ENCODE measurements around the gene LDLRAD4. TPM values are rescaled to one million over a fixed set of nuclear protein-coding genes. Genes with fewer than 3 reads are reported as not detected.

LDLRAD4 gene
- total RNA-seq, 1 donor = 0.43 TPM

GRCh38 chr18:13573750-13574149 is 355.2 kb downstream of the LDLRAD4 start:
- DNase-seq (ENCODE audit: low read depth) = no peak
- TF ChIP-seq CTCF (IDR thresholded peaks at IDR 0.05; ENCODE audit: insufficient read depth, low read depth, low read length) = no peak

DNA sequence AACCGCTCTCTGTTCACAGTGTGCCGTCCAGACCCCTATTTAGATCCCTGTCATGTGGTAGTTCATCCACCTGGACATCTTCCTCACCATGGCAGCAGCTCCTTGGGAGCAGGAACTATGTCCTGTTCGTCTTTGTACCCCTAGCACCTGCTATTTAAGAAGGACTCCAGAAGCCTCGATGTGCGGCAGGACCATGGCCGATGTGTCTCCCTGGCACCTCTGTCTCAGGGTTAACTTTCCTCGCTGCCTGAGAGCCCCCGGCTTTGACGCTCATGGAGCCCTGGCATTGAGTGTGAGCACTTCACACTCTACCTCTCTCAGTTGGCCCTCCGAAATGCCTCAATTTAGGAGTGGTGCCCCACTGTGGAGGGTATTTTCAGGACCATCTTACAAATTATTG is 355.8 kb downstream of the LDLRAD4 start:
- no peak for DNase-seq (ENCODE audit: low read depth)
- TF ChIP-seq CTCF (IDR thresholded peaks at IDR 0.05; ENCODE audit: insufficient read depth, low read depth, low read length) = no peak
- H3K4me3 ChIP-seq (ENCODE audit: low read depth, low read length) = no peak overlapping the region

More at GRCh38 chr18:13573750-13574149, 355.2 kb downstream of the LDLRAD4 start:
- no peak overlapping the region for H3K4me3 ChIP-seq (ENCODE audit: low read depth, low read length)

DNA sequence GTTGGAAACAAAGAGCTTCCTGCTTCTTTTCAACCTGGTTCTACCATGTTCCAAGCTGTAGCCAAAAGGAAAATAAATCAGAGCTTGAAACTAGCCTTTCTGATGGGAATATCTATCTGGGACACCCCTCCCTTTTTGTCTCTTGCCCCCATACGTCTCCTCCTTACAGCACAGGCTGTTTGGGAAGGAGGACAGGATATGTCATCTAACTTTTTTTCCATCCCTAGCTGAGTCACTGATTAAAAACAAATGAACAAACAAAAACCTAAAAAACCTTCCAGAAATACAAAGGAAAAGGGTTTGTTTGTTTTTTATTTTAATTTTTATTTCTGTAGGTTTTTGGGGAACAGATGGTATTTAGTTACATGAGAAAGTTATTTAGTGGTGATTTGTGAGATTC is 356.2 kb downstream of the LDLRAD4 start:
- DNase-seq (ENCODE audit: low read depth) = peak; percentile 28
- H3K4me3 ChIP-seq (ENCODE audit: low read depth, low read length) = no peak overlapping the region
- TF ChIP-seq CTCF (IDR thresholded peaks at IDR 0.05; ENCODE audit: insufficient read depth, low read depth, low read length) = no peak

- no peak for TF ChIP-seq CTCF (IDR thresholded peaks at IDR 0.05; ENCODE audit: insufficient read depth, low read depth, low read length)
- H3K4me3 ChIP-seq (ENCODE audit: low read depth, low read length) = no peak overlapping the region
- no peak for DNase-seq (ENCODE audit: low read depth)
Observed at GRCh38 chr18:13576598-13576997, 358.0 kb downstream of the LDLRAD4 start.

DNA sequence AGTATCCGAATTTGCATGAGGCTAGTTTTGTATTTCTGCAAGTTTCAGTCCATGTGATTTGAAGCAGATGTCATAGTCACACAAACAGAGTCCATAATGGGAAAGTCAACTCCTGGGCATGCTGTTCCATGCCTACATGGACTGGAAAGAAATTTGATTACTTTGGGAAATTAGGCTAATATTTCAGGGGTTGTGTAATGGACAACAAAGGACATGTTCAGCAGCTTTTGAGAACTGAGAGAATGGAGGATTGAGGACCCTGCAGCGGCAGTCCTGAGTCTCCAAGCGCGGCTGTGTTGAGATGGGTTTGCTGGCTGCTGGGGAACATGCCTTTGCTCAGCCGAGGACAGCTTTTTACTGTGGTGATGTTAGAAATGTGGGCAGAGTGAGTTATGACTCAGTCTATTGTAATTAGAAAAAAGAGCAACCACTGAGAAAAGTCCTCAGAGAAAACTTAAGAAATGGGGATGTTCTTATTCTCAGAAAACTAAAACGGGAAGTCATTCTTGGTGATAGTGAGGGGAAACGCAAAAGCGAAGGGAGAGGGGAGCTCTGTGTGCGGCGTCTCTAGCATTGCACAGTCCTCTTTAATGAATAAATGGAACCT is 358.6 kb downstream of the LDLRAD4 start:
- peak; percentile 29 for DNase-seq (ENCODE audit: low read depth)
- no peak overlapping the region for H3K4me3 ChIP-seq (ENCODE audit: low read depth, low read length)
- TF ChIP-seq CTCF (IDR thresholded peaks at IDR 0.05; ENCODE audit: insufficient read depth, low read depth, low read length) = no peak

GRCh38 chr18:13577781-13578180 is 359.2 kb downstream of the LDLRAD4 start:
- DNase-seq (ENCODE audit: low read depth) = no peak
- H3K4me3 ChIP-seq (ENCODE audit: low read depth, low read length) = no peak overlapping the region

More at GRCh38 chr18:13577781-13578180, 359.2 kb downstream of the LDLRAD4 start:
- no peak for TF ChIP-seq CTCF (IDR thresholded peaks at IDR 0.05; ENCODE audit: insufficient read depth, low read depth, low read length)

Measured in fibroblast of villous mesenchyme (primary cell).